Urinary bladder (tissue), 4 donors: ENCODE data around the gene ITIH1. TPM values are rescaled to one million over a fixed set of nuclear protein-coding genes. Genes with fewer than 3 reads are reported as not detected.
"Not testable (repeated sequence)": the region's sequence is repeated elsewhere in the genome, so short reads cannot be mapped to it uniquely, and the experiment has no call there.

ENCODE experiments used
- DNase-seq: peaks from one replicate; pipeline ENCODE4 v3.0.0-alpha.2; 2015; ENCODE audit errors: extremely low spot score
- H3K27ac ChIP-seq: one replicate; pipeline ENCODE4 v1.5.1; 2013; ENCODE audit warnings: low read depth, mild to moderate bottlenecking, moderate library complexity
- H3K36me3 ChIP-seq: one replicate; pipeline ENCODE4 v1.6.1; 2013; ENCODE audit warnings: mild to moderate bottlenecking, moderate library complexity; ENCODE audit not compliant: insufficient read depth
- H3K4me1 ChIP-seq: one replicate; pipeline ENCODE4 v1.6.1; 2013; ENCODE audit warnings: mild to moderate bottlenecking, moderate library complexity; ENCODE audit not compliant: insufficient read depth
- H3K4me3 ChIP-seq: one replicate; pipeline ENCODE4 v1.5.1; 2013; ENCODE audit warnings: low read depth, low read length
- WGBS: extraction: QIAGEN DNeasy Blood & Tissue Kit; methylation state at CpG from one replicate; pipeline ENCODE4 v1.1.7; 2013; 5-methylcytosine and 5-hydroxymethylcytosine counted together
- polyA plus RNA-seq: library from polyadenylated mRNA; stranded (reverse); fragments of 200-250 nt; gene quantifications from one replicate; pipeline ENCODE4 v1.2.3, GENCODE V29; 2013
- total RNA-seq: library from RNA; depleted of rRNA; stranded (reverse); fragments of >200 nt; gene quantifications from one replicate; pipeline ENCODE4 v1.2.3, GENCODE V29; 2014
- donor health status: healthy with polysubstance abuse.
- donor health status: healthy.

ITIH1 gene
- total and polyA plus RNA-seq, 2 donors = 0.70 TPM; not detected in 1

DNA sequence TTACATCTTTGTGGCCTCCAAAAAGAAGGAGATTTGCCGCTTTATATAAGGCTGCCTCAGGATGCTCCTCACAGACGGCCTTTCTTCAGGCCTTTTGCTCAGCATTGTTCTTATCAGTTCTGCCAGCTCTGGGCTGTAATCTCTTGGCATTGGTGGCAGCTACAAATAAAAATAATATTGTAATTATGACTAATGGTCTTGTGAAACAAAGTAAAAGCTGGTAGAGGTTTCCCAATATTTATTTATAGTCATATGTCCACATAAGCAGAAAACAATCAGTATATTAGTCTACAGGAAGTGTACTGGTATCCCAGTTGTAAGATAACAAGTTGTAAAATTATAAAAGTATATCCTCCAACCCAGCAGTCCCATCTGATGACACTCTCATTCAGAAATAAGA is 13.9 kb upstream of the ITIH1 start:
- Histone ChIP-seq H3K36me3 (no peaks in the 10 kb centered on the region), H3K4me1 (no peaks in the 10 kb centered on the region), H3K4me3 (no peak overlapping the region), H3K27ac (no peak overlapping the region)
- 88% methylated on average over 2 of the region's 2 CpGs for WGBS
- DNase-seq = no peak

DNA sequence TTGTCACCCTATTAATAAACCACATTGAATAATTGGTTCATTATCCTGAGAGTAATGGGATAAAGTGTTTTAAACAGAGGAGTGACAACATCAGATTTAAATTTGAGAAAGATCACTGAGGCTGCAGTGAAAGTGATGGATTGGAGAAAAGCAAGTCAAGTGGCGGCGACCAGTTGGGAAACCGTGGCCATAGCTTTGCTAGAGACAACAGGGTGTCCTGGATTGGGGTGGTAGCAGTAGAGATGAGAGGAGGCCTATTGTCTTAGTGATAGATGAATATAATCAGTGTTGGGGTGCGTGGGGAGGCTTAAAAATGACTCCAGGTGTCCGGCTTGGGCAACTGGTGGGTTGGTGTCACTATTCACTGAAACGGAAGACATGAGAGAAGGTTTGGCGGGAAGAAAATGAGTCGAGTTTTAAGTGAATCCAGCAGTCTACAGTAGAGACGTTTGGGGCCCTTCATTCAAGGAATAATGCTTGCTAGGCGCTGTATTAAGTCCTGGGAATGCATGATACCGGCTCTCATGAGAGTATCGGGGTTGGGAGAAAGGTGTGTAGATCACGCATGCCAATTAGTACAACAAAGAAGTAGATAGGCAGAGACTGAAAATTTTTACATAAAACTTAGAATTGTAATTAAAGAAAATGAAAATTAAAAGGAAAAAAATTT is 7.5 kb upstream of the ITIH1 start:
- 16% methylated on average over 13 of the region's 13 CpGs for WGBS

GRCh38 chr3:52770496-52771333 is 6.7 kb upstream of the ITIH1 start, which contains the start of gene NEK4:
Gene NEK4 (minus strand): TSS chr3:52770940. CDS start chr3:52770746, 194 bp downstream.
- WGBS = under 1% methylated on average over 67 of the region's 67 CpGs
- peaks cover 2% of the 10 kb centered on the region for H3K4me1 ChIP-seq
- H3K27ac ChIP-seq = no peak within 1 kb of the TSS
- DNase-seq = peak; percentile 73
- no peaks in the 10 kb centered on the region for H3K36me3 ChIP-seq
- peak within 1 kb of the TSS; percentile 83 for H3K4me3 ChIP-seq

More for the DNA sequence above, 7.5 kb upstream of the ITIH1 start:
- DNase-seq = no peak
- Histone ChIP-seq H3K4me1 (peaks cover 2% of the 10 kb centered on the region), H3K4me3 (peak overlapping the region; percentile 83), H3K27ac (no peak overlapping the region), H3K36me3 (no peaks in the 10 kb centered on the region)

GRCh38 chr3:52771334-52771681 is 6.1 kb upstream of the ITIH1 start:
- Histone ChIP-seq H3K36me3 (no peaks in the 10 kb centered on the region), H3K4me3 (peak overlapping the region; percentile 83), H3K27ac (no peak overlapping the region), H3K4me1 (peaks cover 2% of the 10 kb centered on the region)
- no peak for DNase-seq
- WGBS = 48% methylated on average over 5 of the region's 5 CpGs

- H3K4me3 ChIP-seq = no peak overlapping the region
Measured at GRCh38 chr3:52771702-52772101, 5.7 kb upstream of the ITIH1 start.

DNA sequence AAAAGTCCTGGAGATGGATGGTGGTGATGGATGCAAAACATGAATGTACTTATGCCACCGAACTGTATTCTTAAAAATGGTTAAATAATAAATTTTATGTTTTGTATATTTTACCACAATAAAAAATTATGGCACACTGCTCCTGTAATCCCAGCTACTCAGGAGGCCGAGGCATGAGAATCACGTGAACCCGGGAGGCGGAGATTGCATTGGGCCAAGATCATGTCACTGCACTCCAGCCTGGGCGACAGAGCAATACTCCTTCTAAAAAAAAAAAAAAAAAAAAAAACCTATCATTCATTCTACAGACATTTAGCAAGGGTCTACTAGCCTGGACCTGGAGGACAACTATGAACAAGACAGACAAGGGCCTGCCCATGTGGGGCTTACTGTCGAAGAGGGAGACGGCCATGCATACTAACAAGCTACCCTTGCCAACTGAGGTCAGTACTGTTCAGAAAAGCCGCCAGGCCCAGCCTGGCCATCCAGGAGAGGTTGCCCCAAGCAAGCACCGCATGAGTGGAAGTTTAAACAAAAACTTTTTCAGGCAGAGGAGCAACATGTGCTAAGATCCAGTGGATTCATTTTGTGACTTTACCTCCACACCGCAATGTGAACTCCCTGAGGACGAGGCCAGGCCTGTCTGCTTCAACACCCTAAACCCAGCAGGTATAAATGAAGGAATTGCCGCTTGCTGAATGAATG is 3.9 kb upstream of the ITIH1 start:
- Histone ChIP-seq H3K36me3 (no peaks in the 10 kb centered on the region), H3K27ac (no peak overlapping the region), H3K4me3 (no peak overlapping the region), H3K4me1 (peaks cover 2% of the 10 kb centered on the region)
- no peak for DNase-seq
- WGBS = 87% methylated on average over 13 of the region's 13 CpGs

More at GRCh38 chr3:52771702-52772101, 5.7 kb upstream of the ITIH1 start:
- Histone ChIP-seq H3K36me3 (no peaks in the 10 kb centered on the region), H3K27ac (no peak overlapping the region), H3K4me1 (peaks cover 2% of the 10 kb centered on the region)
- WGBS = 91% methylated on average over 10 of the region's 10 CpGs
- DNase-seq = no peak

- H3K27ac ChIP-seq = no peak overlapping the region
- 80% methylated on average over 8 of the region's 8 CpGs for WGBS
- H3K36me3 ChIP-seq = no peaks in the 10 kb centered on the region
- peaks cover 2% of the 10 kb centered on the region for H3K4me1 ChIP-seq
- DNase-seq = no peak
- no peak overlapping the region for H3K4me3 ChIP-seq
Measured at GRCh38 chr3:52774066-52774713, 3.2 kb upstream of the ITIH1 start.

- WGBS = 48% methylated on average over 6 of the region's 6 CpGs
- H3K27ac ChIP-seq = no peak overlapping the region
Measured at GRCh38 chr3:52774901-52775864, 2.2 kb upstream of the ITIH1 start.

GRCh38 chr3:52775877-52776276 is 1.5 kb upstream of the ITIH1 start:
- no peak for DNase-seq
- Histone ChIP-seq H3K36me3 (no peaks in the 10 kb centered on the region), H3K4me1 (no peaks in the 10 kb centered on the region), H3K27ac (no peak overlapping the region), H3K4me3 (no peak overlapping the region)
- 54% methylated on average over 8 of the region's 8 CpGs for WGBS

More at GRCh38 chr3:52774901-52775864, 2.2 kb upstream of the ITIH1 start:
- H3K36me3 ChIP-seq = no peaks in the 10 kb centered on the region
- no peak overlapping the region for H3K4me3 ChIP-seq
- H3K4me1 ChIP-seq = no peaks in the 10 kb centered on the region
- DNase-seq = no peak

- 83% methylated on average over 6 of the region's 6 CpGs for WGBS
- H3K4me3 ChIP-seq, H3K36me3 ChIP-seq, DNase-seq, H3K4me1 ChIP-seq, H3K27ac ChIP-seq: not testable (repeated sequence)
Measured at GRCh38 chr3:52776486-52776885, 913 bp upstream of the ITIH1 start.

- DNase-seq = no peak
- H3K36me3 ChIP-seq = no peaks in the 10 kb centered on the region
- no peak overlapping the region for H3K27ac ChIP-seq
- H3K4me1 ChIP-seq = no peaks in the 10 kb centered on the region
- H3K4me3 ChIP-seq = no peak overlapping the region
- 74% methylated on average over 17 of the region's 17 CpGs for WGBS
Measured at GRCh38 chr3:52777959-52778805, 783 bp downstream of the ITIH1 start.
